Left renal cortex interstitium (tissue), 4 donors: Measurements from ENCODE around the gene ATG2A. TPM values are rescaled to one million over a fixed set of nuclear protein-coding genes. Genes with fewer than 3 reads are reported as not detected.
A peak's percentile ranks its signal among the peaks of the same experiment; 100 is the strongest.

Source experiments
- DNase-seq, 4 donors: peaks; one replicate each; pipeline ENCODE4 v3.0.0-alpha.2; 2013; ENCODE audit warnings: low read depth in 4 of 4, low spot score in 2 of 4, missing footprints in 1 of 4
- polyA plus RNA-seq, 4 donors: library from polyadenylated mRNA; unstranded; fragments of 120-200 nt; gene quantifications; one replicate each; pipeline ENCODE4 v1.2.1, GENCODE V29; 2013; ENCODE audit not compliant: insufficient read length in 4 of 4

Gene ATG2A
- polyA plus RNA-seq, 4 donors, result 12.2 to 28.1 (median 21.6) TPM

DNA sequence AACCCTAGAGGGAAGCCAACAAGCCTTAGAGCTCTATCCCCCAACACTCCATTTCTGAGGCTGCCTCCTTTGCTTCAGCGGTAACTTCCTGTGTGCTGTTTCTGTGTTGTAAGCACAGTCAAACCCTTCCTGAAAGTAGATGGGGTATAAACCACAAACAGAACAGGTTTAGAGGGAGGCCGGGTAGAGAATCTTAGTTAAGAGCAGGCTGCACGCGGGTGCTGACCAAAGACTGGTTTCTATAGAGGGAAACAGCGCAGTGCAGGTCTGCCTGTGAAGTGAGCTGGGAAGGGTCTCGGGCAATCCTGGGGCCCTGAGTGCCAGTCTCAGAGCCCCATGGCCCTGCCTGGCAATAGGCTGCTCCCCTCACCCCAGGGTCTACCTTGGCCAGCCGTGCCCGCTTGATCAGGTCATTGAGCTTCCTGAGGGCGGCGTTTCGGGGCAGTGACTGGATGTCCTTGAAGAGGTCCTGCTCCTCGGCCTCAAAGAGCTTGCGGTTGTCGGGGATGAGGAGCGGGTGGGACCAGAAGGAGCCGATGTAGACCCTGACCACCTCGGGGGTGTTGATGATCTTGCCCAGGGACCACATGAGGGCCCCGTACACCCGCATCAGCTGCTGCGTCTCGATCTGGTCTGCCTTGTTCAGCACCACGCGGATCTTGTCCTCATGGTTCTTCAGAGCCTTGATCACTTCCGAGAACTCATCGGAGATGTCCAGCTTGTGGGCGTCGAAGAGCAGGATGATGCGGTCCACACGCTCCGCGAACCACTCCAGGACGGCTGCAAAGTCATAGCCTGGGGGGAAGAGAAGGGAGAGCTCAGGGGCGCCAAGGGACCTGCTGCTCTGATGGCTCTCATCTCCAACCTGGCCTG, 57.2 kb downstream of the ATG2A start:
- DNase-seq, result no peak

DNA sequence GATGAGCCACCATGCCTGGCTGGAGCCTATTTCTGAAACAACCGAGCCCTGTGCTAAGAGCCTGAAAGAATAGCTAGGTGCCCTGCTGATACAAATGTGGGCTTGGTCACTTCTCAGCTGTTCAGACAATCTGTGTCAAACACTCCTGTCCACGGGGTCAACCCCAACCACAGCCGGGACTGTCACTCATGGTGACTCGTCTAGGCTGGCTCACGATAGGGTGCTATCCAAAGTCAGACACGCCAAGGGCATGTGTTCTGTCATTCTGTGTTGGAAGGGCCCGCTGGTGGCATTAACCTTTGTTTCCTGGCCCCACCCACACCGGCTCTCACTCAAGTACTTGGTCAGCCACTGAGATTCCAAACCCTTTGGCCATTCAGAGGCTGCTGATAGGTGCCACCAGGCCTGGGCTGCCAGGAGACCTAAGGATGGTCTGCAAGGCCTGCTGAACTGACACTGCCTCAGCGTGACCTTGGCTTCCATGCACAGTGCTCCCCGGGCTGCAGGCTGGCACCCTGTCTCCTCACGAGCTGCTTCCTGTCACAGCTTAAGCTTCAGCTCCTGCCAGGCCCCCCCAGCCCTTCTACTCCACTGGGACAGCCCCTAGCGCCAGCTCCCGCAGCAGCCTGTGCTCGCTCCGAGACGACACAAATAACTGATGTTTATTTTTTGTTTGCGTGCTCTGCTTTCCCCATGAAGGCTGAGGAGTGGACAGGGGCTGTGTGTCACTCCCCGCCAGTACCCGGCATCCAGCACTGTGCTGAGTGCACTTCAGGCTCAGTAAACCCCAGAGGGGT, 58.3 kb downstream of the ATG2A start:
- DNase-seq, result no peak

DNA sequence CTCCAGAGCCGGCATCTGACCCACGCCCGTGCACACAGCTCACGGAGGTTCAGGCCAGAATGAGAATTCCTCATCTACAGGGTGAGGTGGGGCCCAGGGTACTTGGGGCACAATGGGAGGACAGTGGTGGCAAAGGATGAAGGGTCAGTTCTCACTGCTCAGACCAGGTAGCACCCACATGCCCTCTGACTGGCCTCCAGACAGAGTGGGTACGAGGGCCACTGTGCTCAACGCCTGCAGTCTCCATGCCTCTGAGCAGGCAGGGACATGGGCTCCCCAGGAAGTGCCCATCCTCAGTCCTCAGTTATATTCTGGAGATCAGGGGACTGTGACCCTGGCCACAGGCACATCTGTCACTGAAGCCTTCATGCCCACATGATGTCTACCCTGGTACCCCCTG, 59.5 kb downstream of the ATG2A start:
- no peak for DNase-seq

DNA sequence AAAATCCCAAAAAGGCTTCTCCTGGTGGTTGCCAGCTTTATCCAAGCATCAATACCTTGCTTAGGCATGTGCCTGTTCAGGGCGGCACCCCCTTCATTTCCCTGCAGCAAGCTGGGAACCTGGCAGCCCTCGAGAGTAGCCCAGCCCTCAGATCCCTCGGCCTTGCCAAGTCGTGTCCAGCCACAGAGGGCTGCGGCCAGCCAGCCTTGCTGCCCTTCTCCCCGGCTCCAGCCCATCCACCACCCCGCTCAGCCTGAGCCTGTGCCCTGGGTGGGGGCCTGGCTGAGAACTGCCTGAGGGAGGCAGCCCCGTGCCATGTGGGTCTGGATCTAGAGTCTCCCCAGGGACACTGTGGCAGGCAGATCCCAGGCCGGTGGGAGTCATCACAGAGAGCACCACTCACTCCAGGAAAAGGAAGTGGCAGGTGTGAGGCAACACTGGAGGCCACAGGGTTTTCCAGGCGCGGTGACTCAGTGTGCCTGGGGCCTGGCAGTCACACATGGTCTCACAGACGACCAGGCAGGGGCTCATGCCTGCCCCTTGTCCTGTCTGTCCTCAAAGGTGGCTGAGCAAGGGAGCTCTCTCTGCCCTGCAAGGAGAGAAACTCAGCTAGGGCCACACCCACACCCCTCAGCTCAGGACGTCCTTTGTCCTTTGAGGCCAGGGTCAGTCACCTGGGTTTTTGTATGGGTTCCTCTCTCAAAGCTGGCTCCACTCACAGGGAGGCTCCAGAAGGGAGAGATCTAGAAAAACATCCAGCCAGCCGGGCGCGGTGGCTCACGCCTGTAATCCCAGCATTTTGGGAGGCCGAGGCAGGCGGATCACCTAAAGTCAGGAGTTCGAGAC, 60.4 kb downstream of the ATG2A start:
- no peak for DNase-seq

DNA sequence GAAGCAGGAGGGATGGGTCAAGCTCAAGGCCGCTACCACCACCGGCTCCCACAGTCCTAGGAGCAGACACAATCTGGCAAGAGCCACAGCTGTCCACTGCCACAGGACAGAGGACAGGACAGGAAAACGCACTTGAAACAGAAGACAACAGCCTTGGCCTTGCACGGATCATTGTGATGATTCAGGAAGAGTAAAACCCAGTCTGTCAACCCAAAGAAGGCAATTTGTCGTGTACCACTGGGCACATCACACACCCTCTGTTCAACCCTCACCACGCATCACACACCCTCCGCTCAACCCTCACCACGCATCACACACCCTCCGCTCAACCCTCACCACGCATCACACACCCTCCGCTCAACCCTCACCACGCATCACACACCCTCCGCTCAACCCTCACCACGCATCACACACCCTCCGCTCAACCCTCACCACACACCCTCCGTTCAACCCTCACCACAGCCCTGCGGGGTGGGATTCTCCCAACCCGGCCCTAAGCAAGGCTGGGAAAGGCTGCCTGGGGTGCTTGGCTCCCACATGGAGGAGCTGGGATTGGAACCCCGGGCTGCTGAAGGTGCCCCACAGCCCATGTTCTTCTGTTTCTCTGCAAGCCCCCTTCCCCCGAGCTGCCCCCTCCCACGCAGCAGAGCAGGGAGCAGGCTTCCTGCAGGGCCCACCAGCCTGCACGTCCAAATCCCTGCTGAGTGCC, 61.3 kb downstream of the ATG2A start:
- DNase-seq, result no peak

DNA sequence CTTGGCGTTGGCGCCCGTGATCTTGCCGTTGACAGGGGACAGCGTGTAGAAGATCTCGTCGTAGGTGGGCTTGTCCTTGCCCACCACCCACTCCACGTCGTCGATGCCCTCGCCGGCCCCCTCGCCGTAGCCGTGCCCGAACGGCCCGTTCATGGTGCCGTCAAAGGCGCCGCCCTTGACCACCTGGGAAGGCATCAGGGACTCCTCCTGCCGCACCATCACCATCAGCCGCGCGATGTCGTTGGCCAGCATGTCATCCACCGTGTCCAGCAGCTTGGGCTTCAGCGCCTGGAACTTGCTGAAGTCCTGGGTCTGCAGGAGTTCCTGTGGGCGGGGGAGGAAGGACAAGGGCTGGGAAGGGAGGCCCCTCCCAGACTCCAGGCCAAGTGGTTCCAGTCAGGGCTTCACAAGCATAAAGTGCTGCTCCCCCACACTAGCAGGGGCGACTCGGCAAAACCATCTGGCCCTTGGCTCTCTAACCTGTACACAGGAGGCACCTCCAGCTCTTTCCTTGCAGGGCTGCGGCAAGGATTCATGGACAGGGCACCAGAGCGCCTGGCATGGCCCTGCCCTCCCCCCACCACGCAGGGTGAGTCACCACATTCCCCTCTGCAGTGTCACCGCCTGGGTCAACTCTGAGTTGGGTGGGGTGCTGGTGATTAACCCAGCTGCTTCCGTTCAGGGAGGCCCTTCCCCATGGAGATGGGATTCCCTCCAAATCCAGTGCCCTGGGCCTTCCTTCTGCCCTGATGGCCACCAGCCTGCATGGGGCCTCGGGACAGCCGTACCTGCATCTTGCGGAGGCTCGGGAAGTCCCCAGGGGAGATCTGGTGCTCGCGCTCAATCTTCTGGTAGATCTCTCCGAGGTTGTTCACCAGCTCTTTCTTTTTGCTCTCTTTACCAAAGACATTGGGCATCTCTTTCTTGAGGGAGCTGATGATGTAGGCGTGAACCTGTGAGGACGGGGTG, 62.2 kb downstream of the ATG2A start:
- no peak for DNase-seq

- DNase-seq, result no peak
Measured at GRCh38 chr11:64854157-64854533, 62.9 kb downstream of the ATG2A start.

DNA sequence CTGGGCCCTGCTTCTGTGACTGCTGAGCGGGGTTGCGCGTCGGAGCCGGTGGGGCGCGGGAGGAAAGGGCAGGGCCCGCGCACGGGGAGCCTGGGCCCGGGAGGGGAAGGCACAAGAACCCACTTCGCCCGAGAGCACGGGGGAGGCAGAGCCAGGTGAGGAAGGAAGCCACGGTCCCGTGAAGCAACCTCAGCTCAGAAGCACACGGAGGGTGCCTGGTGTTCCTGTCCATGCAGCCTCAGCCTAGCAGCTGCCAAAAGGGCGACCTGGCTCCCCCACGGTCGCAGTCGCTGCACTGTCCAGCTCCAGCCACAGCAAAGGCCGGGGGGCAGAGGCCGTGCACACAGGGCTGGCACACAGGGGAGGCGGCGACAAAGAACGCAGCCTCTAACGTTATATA, 63.3 kb downstream of the ATG2A start:
- no peak for DNase-seq

- DNase-seq, result no peak
Measured at GRCh38 chr11:64852804-64853509, 64.1 kb downstream of the ATG2A start.

- no peak for DNase-seq
Measured at GRCh38 chr11:64851831-64852351, 65.1 kb downstream of the ATG2A start.

GRCh38 chr11:64850979-64851567, 65.9 kb downstream of the ATG2A start:
- DNase-seq, result no peak

DNA sequence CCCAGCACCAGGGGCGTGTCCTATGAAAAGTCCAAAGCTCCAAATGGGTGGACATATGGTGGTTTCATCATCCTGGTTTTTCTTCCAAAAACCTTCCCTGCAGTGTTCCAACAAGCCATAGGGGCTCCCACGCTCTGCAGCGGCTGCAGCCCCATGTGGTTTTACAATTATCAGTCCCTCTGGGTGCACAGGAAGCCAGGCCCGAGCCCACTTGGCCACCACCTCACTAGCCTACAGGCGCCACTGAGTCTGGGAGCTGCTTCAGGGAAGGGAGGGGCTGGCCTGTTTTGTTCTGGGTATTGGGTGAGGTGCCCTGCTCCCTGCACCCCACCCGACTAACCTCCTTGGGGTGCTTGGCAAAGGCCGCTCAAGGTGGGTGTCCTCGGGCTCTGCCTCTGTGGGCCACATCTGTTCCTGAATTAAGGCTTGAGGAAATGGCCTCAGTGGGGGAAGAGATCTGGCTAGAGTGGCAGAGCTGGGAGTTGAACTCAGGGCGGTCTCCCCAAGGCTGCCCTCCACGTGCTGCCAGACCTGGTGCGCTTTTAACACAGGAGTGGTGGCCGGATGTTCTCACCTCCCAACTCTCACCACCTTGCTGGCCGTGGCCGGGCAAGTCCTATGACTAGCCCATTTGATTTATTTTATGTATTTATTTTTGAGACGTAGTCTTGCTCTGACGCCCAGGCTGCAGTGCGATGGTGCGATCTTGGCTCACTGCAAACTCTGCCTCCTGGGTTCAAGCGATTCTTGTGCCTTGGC, 67.2 kb downstream of the ATG2A start:
- no peak for DNase-seq

GRCh38 chr11:64848826-64849597, 68.0 kb downstream of the ATG2A start:
- no peak for DNase-seq

- no peak for DNase-seq
Measured at GRCh38 chr11:64848214-64848825, 68.7 kb downstream of the ATG2A start.

- peak in 3 of 4 donors; percentile 72 to 88 (median 72) for DNase-seq
Measured at GRCh38 chr11:64846998-64847666, 69.9 kb downstream of the ATG2A start.
